Left ventricle myocardium inferior (tissue), 1 donor: Measurements from ENCODE around the gene CPEB2. TPM values are rescaled to one million over a fixed set of nuclear protein-coding genes. Genes with fewer than 3 reads are reported as not detected.

Experiments used
- DNase-seq: peaks from one replicate; pipeline ENCODE4 v3.0.0-alpha.2; 2020
- H3K27ac ChIP-seq: fragments of 200-600 bp; replicated peaks from 2 replicates; pipeline ENCODE4 v1.8.0; 2021
- H3K27me3 ChIP-seq: fragments of 200-600 bp; 2 replicates; pipeline ENCODE4 v1.8.0; 2021; ENCODE audit warnings: low read depth
- H3K36me3 ChIP-seq: fragments of 200-600 bp; 2 replicates; pipeline ENCODE4 v1.8.0; 2021
- H3K4me1 ChIP-seq: fragments of 200-600 bp; 2 replicates; pipeline ENCODE4 v1.8.0; 2021
- H3K4me3 ChIP-seq: fragments of 200-600 bp; 2 replicates; pipeline ENCODE4 v1.8.0; 2021; ENCODE audit warnings: mild to moderate bottlenecking, moderate library complexity
- H3K9me3 ChIP-seq: fragments of 200-600 bp; replicated peaks from 2 replicates; pipeline ENCODE4 v1.8.0; 2021
- intact Hi-C: fragments of 100-400 bp; cut with micrococcal nuclease; formaldehyde crosslinking; loops from one replicate; pipeline ENCODE4 v1.11.0; 2022
- total RNA-seq: library from RNA; stranded (reverse); fragmentation: NEBNext Ultra II Directional; extraction: Animal tissue kit (Norgen Biotek cat#: 25700); gene quantifications from one replicate; pipeline ENCODE4 v1.2.1, GENCODE V29; 2021
- TF ChIP-seq, protein P1 (sequence below): fragments of 200-600 bp; IDR thresholded peaks from 2 replicates; pipeline ENCODE4 v1.8.0; 2021; ENCODE audit warnings: antibody characterized with exemption, mild to moderate bottlenecking, borderline replicate concordance
- donor health status: DM: no; HTN: yes; CAD: no; lungs with severe emphysema.

The CPEB2 gene
- total RNA-seq, 1 donor from 2014 or later: 23.3 TPM

DNA sequence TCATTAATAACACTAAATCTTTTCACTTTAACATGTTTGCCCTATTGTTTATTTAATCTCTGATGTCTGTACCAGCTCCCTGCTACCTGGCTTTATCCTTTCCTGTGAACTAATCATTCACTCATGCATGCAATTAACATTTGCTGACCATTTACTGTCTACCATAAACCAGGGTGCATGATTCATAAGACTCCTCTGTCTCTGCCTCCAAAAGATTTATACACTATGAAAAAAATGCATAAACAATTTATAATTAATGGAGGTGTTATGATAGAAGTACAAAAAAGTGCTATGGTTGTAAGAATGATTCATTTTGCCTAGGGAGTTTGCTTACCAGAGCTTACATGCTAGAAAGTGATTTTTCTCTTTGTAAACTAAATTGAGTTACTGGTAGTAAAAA lies 24.5 kb upstream of the CPEB2 start:
- Histone ChIP-seq H3K27ac (no peak overlapping the region), H3K4me3 (no peak overlapping the region), H3K4me1 (no peaks in the 10 kb centered on the region), H3K9me3 (peaks cover 8% of the 10 kb centered on the region), H3K36me3 (no peaks in the 10 kb centered on the region), H3K27me3 (no peaks in the 10 kb centered on the region)
- no peak for DNase-seq
- intact Hi-C loops: no loop called here
- TF ChIP-seq, protein P1, sequence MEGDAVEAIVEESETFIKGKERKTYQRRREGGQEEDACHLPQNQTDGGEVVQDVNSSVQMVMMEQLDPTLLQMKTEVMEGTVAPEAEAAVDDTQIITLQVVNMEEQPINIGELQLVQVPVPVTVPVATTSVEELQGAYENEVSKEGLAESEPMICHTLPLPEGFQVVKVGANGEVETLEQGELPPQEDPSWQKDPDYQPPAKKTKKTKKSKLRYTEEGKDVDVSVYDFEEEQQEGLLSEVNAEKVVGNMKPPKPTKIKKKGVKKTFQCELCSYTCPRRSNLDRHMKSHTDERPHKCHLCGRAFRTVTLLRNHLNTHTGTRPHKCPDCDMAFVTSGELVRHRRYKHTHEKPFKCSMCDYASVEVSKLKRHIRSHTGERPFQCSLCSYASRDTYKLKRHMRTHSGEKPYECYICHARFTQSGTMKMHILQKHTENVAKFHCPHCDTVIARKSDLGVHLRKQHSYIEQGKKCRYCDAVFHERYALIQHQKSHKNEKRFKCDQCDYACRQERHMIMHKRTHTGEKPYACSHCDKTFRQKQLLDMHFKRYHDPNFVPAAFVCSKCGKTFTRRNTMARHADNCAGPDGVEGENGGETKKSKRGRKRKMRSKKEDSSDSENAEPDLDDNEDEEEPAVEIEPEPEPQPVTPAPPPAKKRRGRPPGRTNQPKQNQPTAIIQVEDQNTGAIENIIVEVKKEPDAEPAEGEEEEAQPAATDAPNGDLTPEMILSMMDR: no peak

GRCh38 chr4:14984448-14984847 lies 17.8 kb upstream of the CPEB2 start:
- no peak overlapping the region for H3K27ac ChIP-seq
- no peaks in the 10 kb centered on the region for H3K4me1 ChIP-seq
- no peaks in the 10 kb centered on the region for H3K36me3 ChIP-seq
- H3K4me3 ChIP-seq: no peak overlapping the region
- no peaks in the 10 kb centered on the region for H3K27me3 ChIP-seq
- H3K9me3 ChIP-seq: no peaks in the 10 kb centered on the region
- intact Hi-C loops: no loop called here
- no peak for DNase-seq
- TF ChIP-seq, protein P1: no peak

GRCh38 chr4:14985161-14985560 lies 17.1 kb upstream of the CPEB2 start:
- no peaks in the 10 kb centered on the region for H3K27me3 ChIP-seq
- TF ChIP-seq, protein P1: no peak
- intact Hi-C loops: no loop called here
- H3K4me3 ChIP-seq: no peak overlapping the region
- DNase-seq: no peak
- H3K36me3 ChIP-seq: no peaks in the 10 kb centered on the region
- H3K4me1 ChIP-seq: no peaks in the 10 kb centered on the region
- no peak overlapping the region for H3K27ac ChIP-seq
- no peaks in the 10 kb centered on the region for H3K9me3 ChIP-seq

- TF ChIP-seq, protein P1: no peak
- intact Hi-C loops: no loop called here
- no peak overlapping the region for H3K27ac ChIP-seq
- no peaks in the 10 kb centered on the region for H3K4me1 ChIP-seq
- no peak overlapping the region for H3K4me3 ChIP-seq
- no peaks in the 10 kb centered on the region for H3K27me3 ChIP-seq
- no peaks in the 10 kb centered on the region for H3K9me3 ChIP-seq
- no peaks in the 10 kb centered on the region for H3K36me3 ChIP-seq
- no peak for DNase-seq
These were observed 16.4 kb upstream of the CPEB2 start for GRCh38 chr4:14985843-14986242.

DNA sequence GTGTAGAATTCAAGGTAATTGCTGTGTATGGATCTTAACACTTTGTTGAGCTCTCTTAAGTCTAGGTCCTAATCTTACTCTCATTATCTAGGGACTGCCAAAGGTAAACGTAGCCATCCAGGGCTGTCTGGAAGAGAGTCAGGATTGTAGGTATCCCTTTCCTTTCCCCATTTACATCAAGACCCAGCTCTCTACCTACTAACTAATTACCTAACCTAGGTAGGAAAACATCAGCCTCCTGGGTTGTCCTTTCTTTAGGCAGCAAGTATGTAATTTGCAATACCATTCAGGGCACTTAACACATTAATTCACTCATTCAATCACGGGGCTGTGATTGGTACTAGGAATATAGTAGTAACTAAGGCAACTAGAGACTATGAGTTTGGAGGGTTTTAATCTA lies 15.2 kb upstream of the CPEB2 start:
- Histone ChIP-seq H3K4me3 (no peak overlapping the region), H3K27me3 (no peaks in the 10 kb centered on the region), H3K9me3 (no peaks in the 10 kb centered on the region), H3K4me1 (no peaks in the 10 kb centered on the region), H3K27ac (no peak overlapping the region), H3K36me3 (no peaks in the 10 kb centered on the region)
- TF ChIP-seq, protein P1: no peak
- intact Hi-C loops: no loop called here
- no peak for DNase-seq

GRCh38 chr4:14990484-14990883 lies 11.8 kb upstream of the CPEB2 start:
- H3K4me1 ChIP-seq: no peaks in the 10 kb centered on the region
- DNase-seq: no peak
- H3K4me3 ChIP-seq: no peak overlapping the region
- intact Hi-C loops: no loop called here
- no peaks in the 10 kb centered on the region for H3K27me3 ChIP-seq
- H3K36me3 ChIP-seq: no peaks in the 10 kb centered on the region
- no peaks in the 10 kb centered on the region for H3K9me3 ChIP-seq
- no peak overlapping the region for H3K27ac ChIP-seq
- TF ChIP-seq, protein P1: no peak
